Frontal cortex (tissue), 4 donors: ENCODE data around the gene CYP3A7. TPM values are rescaled to one million over a fixed set of nuclear protein-coding genes. Genes with fewer than 3 reads are reported as not detected.
"Not testable (repeated sequence)": the region's sequence is repeated elsewhere in the genome, so short reads cannot be mapped to it uniquely, and the experiment has no call there.

ENCODE experiments used
- DNase-seq, 2 donors: peaks; one replicate each; pipeline ENCODE4 v3.0.0; 2012; ENCODE audit warnings: low spot score in 2 of 2
- FAIRE-seq: peaks from 2 replicates; lab custom pipeline; 2012; peaks lifted over from hg19 to GRCh38; lab: Jason Lieb, UNC
- total RNA-seq: library from RNA; depleted of rRNA; stranded (reverse); fragments of >200 nt; gene quantifications from one replicate; pipeline ENCODE4 v1.2.3, GENCODE V29; 2014
- donor health status: control.
- donor health status: control.
- donor health status: control.

Gene CYP3A7
- total RNA-seq, 1 donor from 2014 or later, result not detected

GRCh38 chr7:99745395-99745794 lies 10.4 kb upstream of the CYP3A7 start:
- not testable (repeated sequence) for DNase-seq, FAIRE-seq

GRCh38 chr7:99742737-99743394 lies 7.9 kb upstream of the CYP3A7 start:
- DNase-seq, result no peak
- no peak for FAIRE-seq

- DNase-seq, result no peak
- FAIRE-seq, result no peak
Observed at GRCh38 chr7:99741441-99741795, 6.4 kb upstream of the CYP3A7 start.

- DNase-seq, result no peak
- no peak for FAIRE-seq
Observed at GRCh38 chr7:99740573-99741440, 5.8 kb upstream of the CYP3A7 start.

GRCh38 chr7:99739699-99740572 lies 4.9 kb upstream of the CYP3A7 start:
- DNase-seq, result no peak
- FAIRE-seq, result no peak

GRCh38 chr7:99737726-99738125 lies 2.7 kb upstream of the CYP3A7 start:
- DNase-seq (no peak), FAIRE-seq (no peak)

GRCh38 chr7:99736667-99737066 lies 1.7 kb upstream of the CYP3A7 start:
- not testable (repeated sequence) for DNase-seq, FAIRE-seq

- DNase-seq, result no peak
- no peak for FAIRE-seq
Observed at GRCh38 chr7:99733448-99733847, 1.5 kb downstream of the CYP3A7 start.

GRCh38 chr7:99733003-99733402 lies 2.0 kb downstream of the CYP3A7 start:
- no peak for FAIRE-seq
- DNase-seq, result no peak

- DNase-seq (no peak), FAIRE-seq (no peak)
Observed at GRCh38 chr7:99731638-99732374, 3.2 kb downstream of the CYP3A7 start.

GRCh38 chr7:99730992-99731391 lies 4.0 kb downstream of the CYP3A7 start:
- DNase-seq (no peak), FAIRE-seq (no peak)

GRCh38 chr7:99730238-99730810 lies 4.7 kb downstream of the CYP3A7 start:
- no peak for DNase-seq
- no peak for FAIRE-seq

- no peak for DNase-seq
- no peak for FAIRE-seq
Observed at GRCh38 chr7:99729486-99730237, 5.3 kb downstream of the CYP3A7 start.

- FAIRE-seq (no peak), DNase-seq (no peak)
Observed at GRCh38 chr7:99728615-99729014, 6.4 kb downstream of the CYP3A7 start.

- not testable (repeated sequence) for DNase-seq, FAIRE-seq
Observed at GRCh38 chr7:99723201-99723600, 11.8 kb downstream of the CYP3A7 start.

- DNase-seq, result no peak
- no peak for FAIRE-seq
Observed at GRCh38 chr7:99720800-99721595, 14.0 kb downstream of the CYP3A7 start.

- no peak for DNase-seq
- FAIRE-seq, result no peak
Observed at GRCh38 chr7:99719996-99720769, 14.8 kb downstream of the CYP3A7 start.
